ENCODE results near the gene EBI3.
A peak's percentile ranks its signal among the peaks of the same experiment; 100 is the strongest.
"Not testable (repeated sequence)": the region's sequence is repeated elsewhere in the genome, so short reads cannot be mapped to it uniquely, and the experiment has no call there.

DNA sequence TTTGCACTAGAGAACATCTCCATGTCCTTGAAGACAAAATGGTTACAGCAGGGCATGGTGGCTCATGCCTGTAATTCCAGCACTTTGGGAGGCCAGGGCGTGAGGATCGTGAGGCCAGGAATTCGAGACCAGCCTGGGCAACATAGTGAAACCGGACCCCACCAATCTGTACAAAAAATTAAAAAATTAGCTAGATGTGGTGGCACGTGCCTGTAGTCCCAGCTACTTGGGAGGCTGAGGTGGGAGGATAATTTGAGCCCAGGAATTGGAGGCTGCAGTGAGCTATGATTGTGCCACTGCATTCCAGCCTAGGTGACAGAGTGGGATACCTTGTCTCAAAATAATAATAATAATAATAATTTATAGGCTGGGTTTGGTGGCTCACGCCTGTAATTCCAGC lies 914 bp downstream of the EBI3 start:
- TF ChIP-seq, protein P1, sequence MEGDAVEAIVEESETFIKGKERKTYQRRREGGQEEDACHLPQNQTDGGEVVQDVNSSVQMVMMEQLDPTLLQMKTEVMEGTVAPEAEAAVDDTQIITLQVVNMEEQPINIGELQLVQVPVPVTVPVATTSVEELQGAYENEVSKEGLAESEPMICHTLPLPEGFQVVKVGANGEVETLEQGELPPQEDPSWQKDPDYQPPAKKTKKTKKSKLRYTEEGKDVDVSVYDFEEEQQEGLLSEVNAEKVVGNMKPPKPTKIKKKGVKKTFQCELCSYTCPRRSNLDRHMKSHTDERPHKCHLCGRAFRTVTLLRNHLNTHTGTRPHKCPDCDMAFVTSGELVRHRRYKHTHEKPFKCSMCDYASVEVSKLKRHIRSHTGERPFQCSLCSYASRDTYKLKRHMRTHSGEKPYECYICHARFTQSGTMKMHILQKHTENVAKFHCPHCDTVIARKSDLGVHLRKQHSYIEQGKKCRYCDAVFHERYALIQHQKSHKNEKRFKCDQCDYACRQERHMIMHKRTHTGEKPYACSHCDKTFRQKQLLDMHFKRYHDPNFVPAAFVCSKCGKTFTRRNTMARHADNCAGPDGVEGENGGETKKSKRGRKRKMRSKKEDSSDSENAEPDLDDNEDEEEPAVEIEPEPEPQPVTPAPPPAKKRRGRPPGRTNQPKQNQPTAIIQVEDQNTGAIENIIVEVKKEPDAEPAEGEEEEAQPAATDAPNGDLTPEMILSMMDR (IDR thresholded peaks at IDR 0.05; ENCODE audit: low read depth, low read length, poor library complexity, severe bottlenecking), result not testable (repeated sequence)
- 0 out of 2 replicates have a peak, but pooled peaks have one; percentile 51 for TF ChIP-seq EZH2phosphoT487 (IDR thresholded peaks at IDR 0.05; ENCODE audit: borderline replicate concordance, low read length)

All from DOHH2 (cell line).